GM20431 (cell line): ENCODE measurements around the gene CCNL1.
"Not testable (repeated sequence)": the region's sequence is repeated elsewhere in the genome, so short reads cannot be mapped to it uniquely, and the experiment has no call there.

Experiments
- in situ Hi-C: fragments of 300-500 bp; cut with MseI, MboI; formaldehyde crosslinking; loops from one replicate; pipeline ENCODE4 v1.15.0; 2020; ENCODE audit warnings: low sequenced_read_pairs; ENCODE audit not compliant: unreplicated experiment

The CCNL1 gene

DNA sequence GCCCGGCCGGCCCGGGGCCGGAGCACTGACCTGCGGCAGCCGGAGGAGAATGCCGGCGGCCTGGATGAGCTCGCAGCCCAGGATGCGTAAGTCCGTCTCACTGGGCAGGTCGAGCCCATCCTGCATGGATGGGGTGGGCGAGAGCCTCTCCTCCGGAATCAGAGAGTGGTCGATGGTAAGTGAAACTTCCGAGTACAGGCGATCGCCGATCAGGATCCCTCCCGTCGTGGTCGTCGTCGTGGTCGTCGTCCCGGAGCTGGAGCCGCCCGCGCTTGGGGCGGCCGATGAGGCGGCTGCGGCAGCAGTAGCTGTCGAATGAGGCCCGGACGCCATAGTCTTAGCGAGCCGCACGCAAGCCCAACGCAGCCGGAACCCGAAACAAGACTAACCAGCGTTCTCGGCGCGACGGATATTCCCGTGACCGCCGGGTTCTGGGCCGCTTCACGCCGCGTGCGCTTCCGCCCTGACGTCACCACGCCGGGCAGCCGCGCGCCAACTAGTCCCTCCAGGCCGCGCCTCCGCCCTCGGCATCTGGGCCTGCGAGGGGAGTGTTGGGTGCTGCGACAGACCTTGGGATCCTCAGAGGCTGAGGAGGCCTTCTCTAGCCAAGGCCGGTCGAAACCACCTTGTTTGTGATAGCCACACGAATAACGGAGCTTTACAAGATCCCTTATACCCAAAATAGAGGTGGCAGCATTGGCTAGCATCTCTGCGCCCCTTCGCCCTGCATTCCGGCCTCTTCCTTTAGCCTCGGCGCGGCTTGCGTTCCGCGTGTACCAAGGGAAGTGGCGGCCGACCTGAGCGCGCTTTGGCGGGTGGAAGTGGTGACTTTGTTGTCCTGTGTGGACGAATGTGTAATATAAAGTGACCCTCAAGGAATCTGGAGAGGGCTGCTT lies at the start of gene CCNL1:
CCNL1 (minus strand) TSS at position 386 of the 896 bp plus-strand sequence; CDS start at position 333, 53 bp downstream.
- in situ Hi-C loops = no loop called here

DNA sequence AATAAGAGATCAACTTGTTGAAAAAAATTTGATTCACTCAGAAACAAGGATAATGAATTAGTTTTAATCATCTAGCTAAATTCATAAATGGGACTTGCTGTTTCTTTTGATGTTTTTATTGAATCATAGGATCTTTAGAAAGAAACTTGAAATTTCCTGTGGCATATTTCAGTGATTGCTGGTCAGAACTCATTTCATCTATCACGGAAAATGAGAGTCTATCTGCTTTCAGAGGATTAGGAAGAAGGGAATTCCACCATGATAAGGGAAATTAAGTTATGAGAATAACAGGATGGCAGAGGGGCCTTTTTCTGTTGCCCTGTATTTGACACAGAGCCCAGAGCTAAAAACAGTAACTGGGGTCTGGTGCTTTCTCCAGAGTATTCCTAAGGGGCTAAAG lies 44.9 kb upstream of the CCNL1 start:
- in situ Hi-C loops = no loop called here

DNA sequence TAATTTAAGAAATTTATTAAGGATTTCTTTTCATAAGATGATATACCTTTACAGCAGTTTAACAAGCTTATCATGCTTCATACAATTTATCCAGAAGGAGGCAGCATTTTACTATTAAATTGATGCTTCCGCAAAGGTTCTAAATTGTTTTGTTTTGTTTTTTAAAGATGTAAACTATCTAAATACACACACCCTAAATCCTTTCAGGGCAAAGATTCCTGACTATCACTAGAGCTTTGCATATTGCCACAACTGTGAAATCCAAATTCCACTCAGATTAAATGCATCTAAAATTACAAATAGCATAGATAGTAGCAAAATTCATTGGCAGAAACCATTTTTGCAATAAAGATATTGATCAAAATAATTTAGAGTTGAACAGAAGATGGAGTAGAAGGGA lies 44.5 kb upstream of the CCNL1 start:
- in situ Hi-C loops = no loop called here

DNA sequence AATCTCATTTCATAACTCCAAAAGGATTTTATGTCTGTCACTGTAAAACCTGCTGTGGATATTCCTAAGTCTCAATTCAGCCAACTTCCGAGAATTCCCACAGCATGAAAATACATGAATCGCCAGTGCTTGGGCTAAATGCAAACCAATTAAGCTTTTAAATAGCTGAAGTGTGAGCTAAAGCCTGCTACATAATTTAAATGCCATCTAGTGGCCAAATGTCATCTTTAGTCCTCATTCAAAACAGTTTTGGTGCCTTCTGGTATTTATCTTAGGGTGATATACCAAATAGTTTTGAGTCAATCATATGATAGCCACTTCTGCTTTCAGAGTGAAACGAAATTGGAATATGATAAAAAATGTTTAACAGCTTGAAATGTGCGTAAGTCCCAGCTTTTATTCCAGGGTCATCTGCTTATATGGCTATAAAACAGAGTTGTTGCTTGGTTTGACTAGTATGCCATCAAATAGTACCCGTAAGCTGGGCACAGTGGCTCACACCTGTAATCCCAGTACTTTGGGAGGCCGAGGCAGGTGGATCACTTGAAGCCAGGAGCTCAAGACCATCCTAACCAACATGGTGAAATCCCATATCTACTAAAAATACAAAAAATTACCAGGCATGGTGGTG lies 41.8 kb upstream of the CCNL1 start:
- in situ Hi-C loops = no loop called here

DNA sequence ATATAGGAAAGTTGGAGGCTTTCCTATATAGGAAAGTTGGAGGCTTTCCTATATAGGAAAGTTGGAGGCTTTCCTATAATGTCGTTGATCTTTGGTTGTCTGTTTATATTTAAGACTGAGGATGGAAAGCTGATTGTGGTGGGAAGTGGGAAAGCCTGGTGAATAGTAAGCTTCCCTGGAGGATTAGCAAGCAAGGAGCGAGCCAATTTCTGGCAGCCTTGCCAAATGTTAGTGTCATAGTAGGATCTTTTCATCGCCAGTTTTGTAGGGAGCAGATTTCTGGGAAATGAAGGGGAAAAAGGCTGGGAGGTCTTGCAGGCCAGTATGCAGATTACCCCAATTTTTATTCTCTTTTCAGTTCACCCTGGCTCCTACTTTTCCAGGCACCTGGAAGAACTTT lies 39.9 kb upstream of the CCNL1 start:
- in situ Hi-C loops = no loop called here

DNA sequence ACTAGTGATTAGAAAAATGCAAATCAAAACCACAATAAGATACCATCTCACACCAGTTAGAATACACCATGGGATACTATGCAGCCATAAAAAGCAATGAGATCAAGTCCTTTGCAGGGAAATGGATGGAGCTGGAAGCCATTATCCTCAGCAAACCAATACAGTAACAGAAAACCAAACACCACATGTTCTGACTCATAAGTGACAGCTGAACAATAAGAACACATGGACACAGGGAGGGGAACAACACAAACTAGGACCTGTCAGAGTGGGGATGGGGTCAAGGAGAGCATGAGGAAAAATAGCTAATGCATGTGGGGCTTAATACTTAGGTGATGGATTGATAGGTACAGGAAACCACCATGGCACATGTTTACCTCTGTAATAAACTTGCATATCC lies 36.0 kb upstream of the CCNL1 start:
- in situ Hi-C loops = no loop called here

DNA sequence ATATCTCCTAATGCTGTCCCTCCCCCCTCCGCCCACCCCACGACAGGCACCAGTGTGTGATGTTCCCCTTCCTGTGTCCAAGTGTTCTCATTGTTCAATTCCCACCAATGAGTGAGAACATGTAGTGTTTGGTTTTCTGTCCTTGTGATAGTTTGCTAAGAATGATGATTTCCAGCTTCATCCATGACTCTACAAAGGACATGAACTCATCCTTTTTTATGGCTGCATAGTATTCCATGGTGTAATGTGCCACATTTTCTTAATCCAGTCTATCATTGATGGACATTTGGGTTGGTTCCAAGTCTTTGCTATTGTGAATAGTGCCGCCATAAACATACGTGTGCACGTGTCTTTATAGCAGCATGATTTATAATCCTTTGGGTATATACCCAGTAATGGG lies 31.2 kb upstream of the CCNL1 start:
- in situ Hi-C loops = not testable (repeated sequence)

DNA sequence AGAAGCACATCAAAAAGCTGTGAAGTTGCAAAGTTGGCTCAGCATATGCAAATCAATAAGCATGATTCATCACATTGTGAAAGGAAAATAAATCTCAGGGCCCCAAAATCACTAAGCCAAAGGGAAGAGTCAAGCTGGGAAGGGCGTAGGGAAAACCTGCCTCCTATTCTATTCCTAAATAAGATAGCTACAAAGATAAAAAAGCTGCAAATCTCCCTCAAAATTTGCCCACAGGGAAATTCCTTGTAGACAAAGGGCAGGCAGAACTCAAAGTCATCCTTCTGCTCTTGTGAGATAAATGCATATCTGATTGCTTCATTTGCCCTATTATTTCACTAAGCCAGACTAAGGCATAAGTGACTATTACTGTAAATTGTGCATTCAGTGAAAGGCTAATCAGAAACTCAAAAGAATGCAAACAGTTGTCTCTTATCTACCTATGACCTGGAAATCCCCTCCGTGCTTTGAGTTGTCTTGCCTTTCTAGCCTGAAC lies 30.5 kb upstream of the CCNL1 start:
- in situ Hi-C loops = no loop called here

DNA sequence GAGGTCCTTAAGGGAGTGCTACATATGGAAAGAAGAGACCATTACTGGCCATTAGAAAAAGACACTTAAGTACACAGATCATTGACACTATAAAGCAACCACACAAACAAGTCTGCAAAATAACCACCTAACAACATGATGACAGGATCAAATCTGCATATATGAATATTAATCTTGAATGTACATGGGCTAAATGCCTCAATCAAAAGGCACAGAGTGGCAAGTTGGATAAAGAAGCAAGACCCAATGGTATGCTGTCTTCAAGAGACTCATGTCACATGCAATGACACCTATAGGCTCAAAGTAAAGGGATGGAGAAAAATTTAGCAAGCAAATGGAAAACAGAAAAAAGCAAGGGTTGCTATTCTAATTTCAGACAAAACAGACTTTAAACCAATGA lies 28.4 kb upstream of the CCNL1 start:
- in situ Hi-C loops = no loop called here

DNA sequence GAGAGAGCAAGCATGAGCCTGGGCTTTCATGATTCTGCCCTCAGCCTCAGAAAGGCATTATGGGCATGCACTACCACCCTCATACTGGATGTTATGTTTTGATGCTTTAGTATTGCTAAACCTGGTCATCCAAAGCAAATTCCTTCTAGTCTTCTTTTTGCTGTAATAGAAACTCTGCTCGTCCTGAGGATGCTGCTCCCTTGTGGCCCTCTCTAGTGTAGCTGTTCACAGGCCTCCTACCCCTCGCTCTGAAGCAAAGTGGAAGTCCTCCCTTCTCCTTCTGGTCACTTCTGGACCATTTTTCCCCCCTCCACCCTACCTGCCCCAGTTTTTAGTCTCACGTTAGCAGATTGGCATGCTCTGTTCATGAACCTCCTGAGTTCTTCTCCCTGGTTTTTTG lies 22.9 kb upstream of the CCNL1 start:
- in situ Hi-C loops = no loop called here

DNA sequence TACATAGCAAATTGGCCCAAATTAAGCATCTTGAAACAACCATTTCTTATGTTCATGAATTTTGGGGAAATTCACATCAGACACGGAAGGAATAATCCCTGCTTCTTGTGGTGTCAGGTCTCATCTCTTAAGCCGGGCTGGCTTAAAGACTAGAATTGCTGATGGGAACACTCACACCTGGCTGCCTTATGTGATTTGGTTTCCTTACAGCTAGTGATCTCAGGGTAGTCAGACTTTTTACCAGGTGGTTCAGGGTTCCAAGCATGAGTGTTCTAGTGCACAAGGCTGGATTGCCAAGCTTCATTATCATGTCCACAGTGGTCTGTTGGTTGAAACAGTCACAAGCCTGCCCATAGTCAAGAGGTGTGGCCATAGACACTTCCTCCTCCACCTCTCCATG lies 20.3 kb upstream of the CCNL1 start:
- in situ Hi-C loops = no loop called here

DNA sequence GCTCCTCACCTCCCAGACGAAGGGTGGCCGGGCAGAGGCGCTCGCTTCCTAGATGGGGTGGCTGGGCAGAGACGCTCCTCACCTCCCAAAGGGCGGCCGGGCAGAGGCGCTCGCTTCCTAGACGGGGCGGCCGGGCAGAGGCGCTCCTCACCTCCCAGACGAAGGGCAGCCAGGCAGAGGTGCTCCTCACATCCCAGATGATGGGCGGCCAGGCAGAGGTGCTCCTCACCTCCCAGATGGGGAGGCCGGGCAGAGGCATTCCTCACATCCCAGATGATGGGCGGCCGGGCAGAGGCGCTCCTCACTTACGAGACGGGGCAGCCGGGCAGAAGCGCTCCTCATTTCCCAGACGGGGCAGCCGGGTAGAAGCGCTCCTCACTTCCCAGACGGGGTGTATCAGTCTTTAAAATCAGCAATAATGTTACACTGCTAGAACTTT lies 19.4 kb upstream of the CCNL1 start:
- in situ Hi-C loops = no loop called here

DNA sequence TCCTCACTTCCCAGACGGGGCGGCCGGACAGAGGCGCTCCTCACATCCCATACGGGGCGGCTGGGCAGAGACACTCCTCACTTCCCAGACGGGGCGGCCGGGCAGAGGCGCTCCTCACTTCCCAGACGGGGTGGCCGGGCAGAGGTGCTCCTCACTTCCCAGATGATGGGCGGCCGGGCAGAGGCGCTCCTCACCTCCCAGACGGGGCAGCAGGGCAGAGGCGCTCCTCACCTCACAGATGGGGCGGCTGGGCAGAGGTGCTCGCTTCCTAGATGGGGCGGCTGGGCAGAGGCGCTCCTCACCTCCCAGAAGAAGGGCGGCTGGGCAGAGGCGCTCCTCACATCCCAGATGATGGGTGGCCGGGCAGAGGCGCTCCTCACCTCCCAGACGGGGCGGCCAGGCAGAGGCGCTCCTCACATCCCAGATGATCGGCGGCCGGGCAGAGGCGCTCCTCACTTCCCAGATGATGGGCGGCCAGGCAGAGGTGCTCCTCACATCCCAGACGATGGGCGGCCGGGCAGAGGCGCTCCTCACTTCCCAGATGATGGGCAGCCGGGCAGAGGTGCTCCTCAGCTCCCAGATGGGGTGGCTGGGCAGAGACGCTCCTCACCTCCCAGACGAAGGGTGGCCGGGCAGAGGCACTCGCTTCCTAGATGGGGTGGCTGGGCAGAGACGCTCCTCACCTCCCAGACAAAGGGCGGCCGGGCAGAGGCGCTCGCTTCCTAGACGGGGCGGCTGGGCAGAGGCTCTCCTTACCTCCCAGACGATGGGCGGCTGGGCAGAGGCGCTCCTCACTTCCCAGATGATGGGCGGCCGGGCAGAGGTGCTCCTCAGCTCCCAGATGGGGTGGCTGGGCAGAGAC lies 18.8 kb upstream of the CCNL1 start:
- in situ Hi-C loops = not testable (repeated sequence)

DNA sequence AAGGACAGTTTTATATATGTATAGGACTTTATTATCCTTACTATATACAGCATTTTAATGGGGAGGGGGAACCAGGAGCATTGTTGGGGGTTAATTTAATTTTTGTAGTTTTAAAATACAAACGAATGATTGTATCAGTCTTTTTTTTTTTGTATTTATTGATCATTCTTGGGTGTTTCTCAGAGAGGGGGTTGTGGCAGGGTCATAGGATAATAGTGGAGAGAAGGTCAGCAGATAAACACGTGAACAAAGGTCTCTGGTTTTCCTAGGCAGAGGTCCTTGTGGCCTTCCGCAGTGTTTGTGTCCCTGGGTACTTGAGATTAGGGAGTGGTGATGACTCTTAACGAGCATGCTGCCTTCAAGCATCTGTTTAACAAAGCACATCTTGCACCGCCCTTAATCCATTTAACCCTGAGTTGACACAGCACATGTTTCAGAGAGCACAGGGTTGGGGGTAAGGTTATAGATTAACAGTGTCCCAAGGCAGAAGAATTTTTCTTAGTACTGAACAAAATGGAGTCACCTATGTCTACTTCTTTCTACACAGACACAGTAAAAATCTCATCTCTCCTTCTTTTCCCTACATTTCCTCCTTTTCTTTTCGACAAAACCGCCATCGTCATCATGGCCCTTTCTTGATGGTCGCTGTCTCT lies 18.0 kb upstream of the CCNL1 start:
- in situ Hi-C loops = not testable (repeated sequence)

DNA sequence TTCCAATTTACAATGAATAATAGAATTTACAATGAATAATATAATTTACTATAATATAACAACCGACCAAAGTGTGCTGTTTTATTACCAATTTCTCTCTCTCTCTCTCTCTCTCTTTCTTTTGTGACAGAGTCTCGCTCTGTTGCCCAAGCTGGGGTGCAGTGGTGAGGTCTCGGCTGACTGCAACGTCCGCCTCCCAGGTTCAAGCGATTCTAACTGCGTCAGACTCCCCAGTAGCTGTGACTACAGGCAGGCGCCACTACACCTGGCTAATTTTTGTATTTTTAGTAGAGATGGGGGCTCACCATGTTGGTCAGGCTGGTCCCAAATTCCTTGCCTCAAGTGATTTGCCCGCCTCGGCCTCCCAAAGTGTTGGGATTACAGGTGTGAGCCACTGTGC lies 17.0 kb upstream of the CCNL1 start:
- in situ Hi-C loops = no loop called here

DNA sequence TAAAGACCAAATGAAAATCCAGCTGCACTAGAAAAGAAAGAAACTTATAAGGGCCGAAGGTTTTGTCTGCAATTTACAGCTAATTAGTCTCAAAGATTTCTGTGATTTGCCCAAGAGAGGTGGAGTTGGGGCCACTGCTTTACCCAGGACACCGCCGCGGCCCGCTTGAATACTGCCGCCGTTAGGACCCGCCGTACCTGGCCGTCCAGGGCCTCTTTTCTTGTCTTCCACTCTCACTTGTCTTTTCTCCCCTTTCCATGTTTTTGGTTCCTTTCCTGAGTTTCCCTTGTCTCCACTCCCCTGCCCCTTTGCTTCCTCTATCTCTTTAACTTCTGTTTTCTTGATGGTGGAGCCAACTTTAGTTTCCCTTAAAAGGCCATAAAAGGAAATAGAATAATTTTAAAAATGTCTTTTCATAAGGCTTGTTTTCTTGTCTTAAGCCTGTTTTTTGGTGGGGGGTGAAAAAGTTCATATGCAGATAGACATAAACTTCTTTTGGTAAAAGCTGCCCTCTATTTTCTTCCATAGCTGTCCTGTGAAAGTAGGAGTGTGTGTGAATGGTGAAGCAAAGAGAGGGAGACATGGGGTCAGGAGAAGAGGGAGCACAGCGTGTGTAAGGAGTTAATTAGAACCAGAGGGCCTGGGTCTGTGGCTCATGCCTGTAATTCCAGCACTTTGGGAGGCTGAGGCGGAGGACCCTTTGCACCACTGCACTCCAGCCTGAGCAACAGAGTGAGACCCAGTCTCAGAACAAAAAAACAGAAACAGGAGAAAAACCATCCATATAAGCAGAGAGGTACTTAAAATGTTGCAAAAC lies 16.0 kb upstream of the CCNL1 start:
- in situ Hi-C loops = no loop called here

DNA sequence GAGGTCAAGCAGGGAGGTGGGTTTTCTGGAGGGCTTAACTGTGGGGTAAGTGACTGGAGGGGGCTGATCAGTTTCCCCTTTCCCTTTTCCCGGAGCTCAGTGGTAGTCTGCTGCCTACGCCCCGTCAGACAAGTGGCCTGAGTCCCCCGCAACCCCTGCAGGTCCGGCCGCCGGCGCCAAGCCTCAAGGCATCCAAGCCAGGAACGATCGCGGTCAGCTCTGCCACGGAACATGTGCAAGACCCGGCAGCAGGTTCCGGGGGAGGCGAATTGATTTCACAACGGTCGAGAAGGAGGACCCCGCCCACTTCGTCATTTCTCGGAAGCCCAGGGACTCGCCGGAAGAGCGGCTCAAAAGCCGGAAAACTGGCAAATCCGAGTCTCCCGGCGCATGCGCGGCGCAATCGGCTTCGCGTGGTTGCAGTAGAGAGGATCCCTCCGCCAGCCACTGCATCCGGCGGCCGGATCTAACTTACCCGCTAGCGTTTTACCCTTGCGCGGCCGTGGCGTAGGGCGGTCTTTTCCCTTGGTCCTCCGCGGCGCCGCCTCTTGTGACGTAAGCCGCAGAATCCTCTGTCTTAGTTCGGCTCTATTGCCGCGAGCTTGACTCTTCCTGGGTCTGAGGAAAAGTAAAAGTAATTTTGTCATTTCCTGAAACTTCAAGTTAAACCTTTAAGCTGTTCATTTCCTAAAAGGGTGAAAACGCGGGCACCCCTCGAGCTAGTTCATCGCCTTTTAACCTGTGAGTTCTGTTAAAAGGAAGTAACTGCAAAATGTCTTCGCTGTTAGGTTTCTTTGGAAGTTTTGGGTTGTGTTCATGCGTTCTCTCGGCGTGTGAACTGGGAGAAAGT lies 14.9 kb upstream of the CCNL1 start:
- in situ Hi-C loops = no loop called here

DNA sequence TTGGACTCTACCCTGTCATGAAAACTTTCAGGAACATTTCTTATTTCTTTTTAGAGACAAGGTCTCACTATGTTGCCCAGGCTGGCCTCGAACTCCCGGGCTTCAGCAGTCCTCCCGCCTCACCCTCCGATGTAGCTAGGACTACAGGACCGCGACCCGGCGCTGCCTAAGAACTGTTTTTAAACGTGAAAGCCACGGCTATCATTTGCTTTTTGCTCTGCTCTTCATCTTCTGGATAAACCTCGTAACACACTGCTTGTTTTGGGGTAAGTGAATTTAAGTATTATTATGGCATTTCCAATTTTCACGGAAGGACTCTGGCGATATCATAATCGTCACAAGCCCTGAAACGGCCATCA lies 14.3 kb upstream of the CCNL1 start:
- in situ Hi-C loops = no loop called here
